Kidney (tissue), 14 donors: ENCODE results near the gene NKAIN2. TPM values are rescaled to one million over a fixed set of nuclear protein-coding genes. Genes with fewer than 3 reads are reported as not detected.

Experiments
- DNase-seq, 5 donors: peaks; one replicate each; pipeline ENCODE4 v3.0.0-alpha.2; 2013 to 2020
- FAIRE-seq: peaks from 2 replicates; lab custom pipeline; 2012; peaks lifted over from hg19 to GRCh38; lab: Jason Lieb, UNC
- H3K27ac ChIP-seq, 2 donors: one replicate each; pipeline ENCODE4 v1.7.0; 2013; ENCODE audit warnings: low read depth in 2 of 2, low read length in 2 of 2, inconsistent platforms in 1 of 2
- H3K27me3 ChIP-seq: one replicate; pipeline ENCODE4 v1.7.1; 2013; ENCODE audit warnings: low read length, inconsistent platforms; ENCODE audit not compliant: control insufficient read depth, insufficient read depth
- H3K36me3 ChIP-seq, 3 donors: one replicate each; pipeline versions ENCODE4 v1.7.0 to v1.7.1; 2013; ENCODE audit warnings: low read length in 3 of 3, control low read depth in 1 of 3, inconsistent platforms in 1 of 3; ENCODE audit not compliant: insufficient read depth in 3 of 3, control insufficient read depth in 2 of 3
- H3K4me1 ChIP-seq, 3 donors: one replicate each; pipeline versions ENCODE4 v1.7.0 to v1.7.1; 2013; ENCODE audit warnings: low read length in 3 of 3, inconsistent platforms in 1 of 3, low read depth in 1 of 3; ENCODE audit not compliant: control insufficient read depth in 2 of 3, insufficient read depth in 2 of 3
- H3K4me3 ChIP-seq, 3 donors: one replicate each; pipeline versions ENCODE4 v1.7.0 to v1.8.1; 2013; ENCODE audit warnings: low read length in 3 of 3, control low read depth in 1 of 3, inconsistent platforms in 1 of 3
- H3K9ac ChIP-seq, 3 donors: one replicate each; pipeline versions ENCODE4 v1.7.0 to v1.7.1; 2013; ENCODE audit warnings: low read length in 3 of 3, control low read depth in 1 of 3, inconsistent platforms in 1 of 3
- H3K9me3 ChIP-seq, 3 donors: one replicate each; pipeline versions ENCODE4 v1.7.0 to v1.7.1; 2013; ENCODE audit warnings: low read length in 3 of 3, control low read depth in 1 of 3, inconsistent platforms in 1 of 3; ENCODE audit not compliant: control insufficient read depth in 2 of 3, insufficient read depth in 1 of 3
- CTCF ChIP-seq: IDR thresholded peaks from 3 replicates; pipeline ENCODE4 v1.5.1; 2012; ENCODE audit warnings: mild to moderate bottlenecking, moderate library complexity, borderline replicate concordance; ENCODE audit not compliant: insufficient read depth; ENCODE audit errors: extremely low read depth
- intact Hi-C: fragments of 100-400 bp; cut with DNase I; formaldehyde crosslinking; loops from one replicate; pipeline ENCODE4 v1.11.1; 2022
- polyA plus RNA-seq: library from polyadenylated mRNA; stranded (reverse); fragments of 350-450 nt; fragmentation: Illumina TruSeq; extraction: RNeasy Lipid Tissue Mini Kit (QIAGEN cat#74804); gene quantifications from one replicate; pipeline ENCODE4 v1.2.3, GENCODE V29; 2014; ENCODE audit warnings: low read depth, low replicate concordance; ENCODE audit not compliant: insufficient read depth
- total RNA-seq: library from RNA; stranded (reverse); fragmentation: NEBNext Ultra II Directional; extraction: Animal tissue kit (Norgen Biotek cat#: 25700); gene quantifications from one replicate; pipeline ENCODE4 v1.2.1, GENCODE V29; 2021
- donor health status: control.
- donor health status: control.
- donor health status: control.
- donor health status: control.
- donor health status: control.
- donor health status: DM: yes; HTN: yes; CAD: no.
- donor health status: Normal renal cell carcinoma (clear cell type).

NKAIN2 gene
- total and polyA plus RNA-seq, 2 donors from 2014 or later, result 0.39 to 1.8 TPM

DNA sequence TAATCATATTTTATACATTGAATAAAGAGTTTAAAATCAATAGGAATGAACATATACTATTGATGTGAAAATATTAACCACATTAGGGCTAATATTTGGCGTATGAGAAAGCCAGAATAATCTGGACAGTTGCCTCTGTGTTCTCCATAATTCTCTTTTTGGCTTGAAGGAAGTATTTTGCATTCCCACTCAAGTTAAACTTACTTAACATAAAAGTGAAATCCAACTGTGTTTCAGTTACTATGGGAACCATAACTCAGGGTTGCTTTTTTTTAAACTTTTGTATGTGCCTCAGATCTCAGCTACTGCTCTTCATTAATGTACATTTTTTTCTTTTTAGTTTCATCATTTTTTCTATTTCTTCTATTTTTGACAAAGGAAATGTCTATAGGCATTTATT lies 479.8 kb downstream of the NKAIN2 start:
- no peak for FAIRE-seq
- peak in 1 of 5 donors; percentile 52 for DNase-seq
- Histone ChIP-seq H3K36me3 (no peaks in the 10 kb centered on the region), H3K4me3 (no peak overlapping the region), H3K9ac (no peak overlapping the region), H3K4me1 (no peaks in the 10 kb centered on the region), H3K27me3 (no peaks in the 10 kb centered on the region), H3K27ac (no peak overlapping the region), H3K9me3 (no peaks in the 10 kb centered on the region)
- intact Hi-C loops, result no loop called here
- TF ChIP-seq CTCF, result no peak

GRCh38 chr6:124285146-124285545 lies 481.5 kb downstream of the NKAIN2 start:
- Histone ChIP-seq H3K4me1 (no peaks in the 10 kb centered on the region), H3K27me3 (no peaks in the 10 kb centered on the region), H3K4me3 (no peak overlapping the region), H3K36me3 (no peaks in the 10 kb centered on the region), H3K9me3 (no peaks in the 10 kb centered on the region), H3K27ac (no peak overlapping the region), H3K9ac (no peak overlapping the region)
- no peak for TF ChIP-seq CTCF
- FAIRE-seq (no peak), DNase-seq (no peak)
- intact Hi-C loops, result no loop called here

GRCh38 chr6:124294574-124295200 lies 491.0 kb downstream of the NKAIN2 start:
- DNase-seq (peak in 2 of 5 donors; percentile 15 to 64), FAIRE-seq (no peak)
- Histone ChIP-seq H3K4me1 (no peaks in the 10 kb centered on the region), H3K36me3 (no peaks in the 10 kb centered on the region), H3K9me3 (no peaks in the 10 kb centered on the region), H3K4me3 (no peak overlapping the region), H3K27me3 (no peaks in the 10 kb centered on the region), H3K27ac (no peak overlapping the region), H3K9ac (no peak overlapping the region)
- TF ChIP-seq CTCF, result no peak
- intact Hi-C loops, result no loop called here

GRCh38 chr6:124297507-124297906 lies 493.8 kb downstream of the NKAIN2 start:
- no peak for FAIRE-seq
- intact Hi-C loops, result no loop called here
- H3K9me3 ChIP-seq, result no peaks in the 10 kb centered on the region
- TF ChIP-seq CTCF, result no peak
- H3K4me1 ChIP-seq, result no peaks in the 10 kb centered on the region
- H3K4me3 ChIP-seq, result no peak overlapping the region
- DNase-seq, result no peak
- no peak overlapping the region for H3K9ac ChIP-seq
- no peaks in the 10 kb centered on the region for H3K27me3 ChIP-seq
- H3K36me3 ChIP-seq, result no peaks in the 10 kb centered on the region
- no peak overlapping the region for H3K27ac ChIP-seq
